Measurements from ENCODE around the gene GSG1L.

Gene GSG1L

GRCh38 chr16:28064706-28065249, 1.3 kb upstream of the GSG1L start:
- no peak for DNase-seq (ENCODE audit: low read depth in 1 of 2, low spot score in 1 of 2)

- DNase-seq (ENCODE audit: low read depth in 1 of 2, low spot score in 1 of 2), result no peak
Measured at GRCh38 chr16:28064150-28064549, 636 bp upstream of the GSG1L start.

- DNase-seq (ENCODE audit: low read depth in 1 of 2, low spot score in 1 of 2), result no peak
Measured at GRCh38 chr16:28062847-28063521, 530 bp downstream of the GSG1L start.

GRCh38 chr16:28062261-28062846, 1.2 kb downstream of the GSG1L start:
- DNase-seq (ENCODE audit: low read depth in 1 of 2, low spot score in 1 of 2), result no peak

- DNase-seq (ENCODE audit: low read depth in 1 of 2, low spot score in 1 of 2), result no peak
Measured at GRCh38 chr16:28061352-28062101, 2.0 kb downstream of the GSG1L start.

- DNase-seq (ENCODE audit: low read depth in 1 of 2, low spot score in 1 of 2), result no peak
Measured at GRCh38 chr16:28059841-28060575, 3.5 kb downstream of the GSG1L start.

- DNase-seq (ENCODE audit: low read depth in 1 of 2, low spot score in 1 of 2), result no peak
Measured at GRCh38 chr16:28058839-28059589, 4.5 kb downstream of the GSG1L start.

GRCh38 chr16:28057949-28058348, 5.6 kb downstream of the GSG1L start:
- no peak for DNase-seq (ENCODE audit: low read depth in 1 of 2, low spot score in 1 of 2)

GRCh38 chr16:28053461-28053860, 10.1 kb downstream of the GSG1L start:
- DNase-seq (ENCODE audit: low read depth in 1 of 2, low spot score in 1 of 2), result no peak

GRCh38 chr16:28052274-28053128, 11.0 kb downstream of the GSG1L start:
- DNase-seq (ENCODE audit: low read depth in 1 of 2, low spot score in 1 of 2), result no peak

GRCh38 chr16:28051486-28051885, 12.0 kb downstream of the GSG1L start:
- no peak for DNase-seq (ENCODE audit: low read depth in 1 of 2, low spot score in 1 of 2)

GRCh38 chr16:28042811-28043210, 20.7 kb downstream of the GSG1L start:
- DNase-seq (ENCODE audit: low read depth in 1 of 2, low spot score in 1 of 2), result no peak

- DNase-seq (ENCODE audit: low read depth in 1 of 2, low spot score in 1 of 2), result no peak
Measured at GRCh38 chr16:28041615-28042014, 21.9 kb downstream of the GSG1L start.

GRCh38 chr16:28040039-28040438, 23.5 kb downstream of the GSG1L start:
- no peak for DNase-seq (ENCODE audit: low read depth in 1 of 2, low spot score in 1 of 2)

GRCh38 chr16:28039493-28039892, 24.0 kb downstream of the GSG1L start:
- DNase-seq (ENCODE audit: low read depth in 1 of 2, low spot score in 1 of 2), result no peak

GRCh38 chr16:28038409-28038808, 25.1 kb downstream of the GSG1L start:
- DNase-seq (ENCODE audit: low read depth in 1 of 2, low spot score in 1 of 2), result no peak

- DNase-seq (ENCODE audit: low read depth in 1 of 2, low spot score in 1 of 2), result no peak
Measured at GRCh38 chr16:28035866-28036393, 27.6 kb downstream of the GSG1L start.

GRCh38 chr16:28033870-28034269, 29.6 kb downstream of the GSG1L start:
- no peak for DNase-seq (ENCODE audit: low read depth in 1 of 2, low spot score in 1 of 2)

- no peak for DNase-seq (ENCODE audit: low read depth in 1 of 2, low spot score in 1 of 2)
Measured at GRCh38 chr16:28029387-28030002, 34.0 kb downstream of the GSG1L start.
